Astrocyte (in vitro differentiated cells and primary cell): ENCODE results near the gene ERG.

Source experiments
- CTCF ChIP-seq: IDR thresholded peaks from 2 replicates; pipeline ENCODE4 v1.5.1; 2011; ENCODE audit warnings: low read depth, mild to moderate bottlenecking, inconsistent platforms, low read length, moderate library complexity; ENCODE audit not compliant: insufficient read depth
- EZH2 ChIP-seq: IDR thresholded peaks from 2 replicates; pipeline ENCODE4 v1.6.1; 2012; ENCODE audit warnings: mild to moderate bottlenecking, low read length, inconsistent platforms; ENCODE audit not compliant: insufficient read depth

- TF ChIP-seq CTCF (no peak), EZH2 (no peak)
These were observed 80.6 kb downstream of the ERG start for GRCh38 chr21:38417726-38418125.
